Activated B cell treated with CpG ODN at 0.5 μM for 24 hours (primary cell): ENCODE measurements around the gene MAML2. TPM values are rescaled to one million over a fixed set of nuclear protein-coding genes. Genes with fewer than 3 reads are reported as not detected.

ENCODE experiments used
- ATAC-seq: fragments of 200-7000 bp; cut with Tn5 transposase; one replicate; pipeline ENCODE4 v1.10.0; 2021; ENCODE audit warnings: low read depth, mild to moderate bottlenecking, moderate library complexity
- CTCF ChIA-PET: fragments of 350-600 bp; sonication (Branson Sonifier 250); formaldehyde crosslinking; loops from one replicate; lab custom pipeline; 2021; ENCODE audit warnings: antibody characterized with exemption; lab: Charles Lee
- POLR2A ChIA-PET: fragments of 350-600 bp; sonication (Branson Sonifier 250); formaldehyde crosslinking; loops from one replicate; lab custom pipeline; 2021; ENCODE audit warnings: antibody characterized with exemption; lab: Charles Lee
- DNase-seq: peaks from one replicate; pipeline ENCODE4 v3.0.0; 2022
- H3K27ac Mint-ChIP-seq: one replicate; pipeline ENCODE4 v1.8.0; 2020; ENCODE audit warnings: mixed read lengths
- H3K27me3 Mint-ChIP-seq: one replicate; pipeline ENCODE4 v1.8.0; 2021; ENCODE audit warnings: mixed read lengths
- H3K36me3 Mint-ChIP-seq: one replicate; pipeline ENCODE4 v1.8.0; 2021; ENCODE audit warnings: low read depth, mixed read lengths
- H3K4me1 Mint-ChIP-seq: one replicate; pipeline ENCODE4 v1.8.0; 2021; ENCODE audit warnings: mixed read lengths
- H3K4me3 Mint-ChIP-seq: one replicate; pipeline ENCODE4 v1.8.0; 2020; ENCODE audit warnings: mild to moderate bottlenecking, mixed read lengths
- H3K9me3 Mint-ChIP-seq: one replicate; pipeline ENCODE4 v1.8.0; 2020; ENCODE audit warnings: mixed read lengths
- intact Hi-C: fragments of 100-400 bp; cut with micrococcal nuclease; formaldehyde crosslinking; loops from one replicate; pipeline ENCODE4 v1.15.1; 2024
- total RNA-seq: library from RNA; stranded (reverse); gene quantifications from 2 replicates; pipeline ENCODE4 v1.2.3, GENCODE V29; 2022
- TF ChIP-seq, protein P1 (sequence below): fragments of 200-600 bp; IDR thresholded peaks from one replicate; pipeline ENCODE4 v1.8.0; 2022; ENCODE audit warnings: antibody characterized with exemption, mild to moderate bottlenecking

MAML2 gene
- total RNA-seq, 1 donor from 2014 or later, result 24.8 TPM

DNA sequence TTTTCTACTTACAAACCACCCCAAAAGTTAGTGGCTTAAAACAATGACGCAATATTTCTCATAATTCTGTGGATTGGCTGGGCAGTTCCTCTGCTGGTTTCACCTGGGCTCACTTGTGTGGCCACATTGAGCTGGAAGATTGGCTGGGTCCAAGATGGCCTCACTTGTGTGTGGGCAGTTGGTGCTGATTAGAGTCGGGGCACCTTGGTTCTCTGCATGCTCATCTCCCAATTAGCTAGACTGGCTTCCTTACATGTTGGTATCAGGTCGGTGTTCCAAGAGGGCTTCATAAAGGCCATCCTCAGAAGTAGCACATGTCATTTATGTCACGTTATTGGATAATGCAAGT is 12.5 kb downstream of the MAML2 start:
- ATAC-seq (no peak), DNase-seq (no peak)
- H3K27me3 Mint-ChIP-seq, result no peaks in the 10 kb centered on the region
- ChIA-PET CTCF (interaction anchor here (0.6 kb wide), 1 partner anchor 94 kb away, joined by 4 read pairs; no protein-coding TSS in a partner anchor), POLR2A (interaction anchor here (1.4 kb wide), 1 partner anchor 63 kb away, joined by 3 read pairs; no protein-coding TSS in a partner anchor)
- TF ChIP-seq, protein P1, sequence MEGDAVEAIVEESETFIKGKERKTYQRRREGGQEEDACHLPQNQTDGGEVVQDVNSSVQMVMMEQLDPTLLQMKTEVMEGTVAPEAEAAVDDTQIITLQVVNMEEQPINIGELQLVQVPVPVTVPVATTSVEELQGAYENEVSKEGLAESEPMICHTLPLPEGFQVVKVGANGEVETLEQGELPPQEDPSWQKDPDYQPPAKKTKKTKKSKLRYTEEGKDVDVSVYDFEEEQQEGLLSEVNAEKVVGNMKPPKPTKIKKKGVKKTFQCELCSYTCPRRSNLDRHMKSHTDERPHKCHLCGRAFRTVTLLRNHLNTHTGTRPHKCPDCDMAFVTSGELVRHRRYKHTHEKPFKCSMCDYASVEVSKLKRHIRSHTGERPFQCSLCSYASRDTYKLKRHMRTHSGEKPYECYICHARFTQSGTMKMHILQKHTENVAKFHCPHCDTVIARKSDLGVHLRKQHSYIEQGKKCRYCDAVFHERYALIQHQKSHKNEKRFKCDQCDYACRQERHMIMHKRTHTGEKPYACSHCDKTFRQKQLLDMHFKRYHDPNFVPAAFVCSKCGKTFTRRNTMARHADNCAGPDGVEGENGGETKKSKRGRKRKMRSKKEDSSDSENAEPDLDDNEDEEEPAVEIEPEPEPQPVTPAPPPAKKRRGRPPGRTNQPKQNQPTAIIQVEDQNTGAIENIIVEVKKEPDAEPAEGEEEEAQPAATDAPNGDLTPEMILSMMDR, result no peak
- no peak overlapping the region for H3K4me3 Mint-ChIP-seq
- peaks cover 45% of the 10 kb centered on the region for H3K4me1 Mint-ChIP-seq
- no peak overlapping the region for H3K27ac Mint-ChIP-seq
- intact Hi-C loops, result no loop called here
- H3K36me3 Mint-ChIP-seq, result peaks cover 21% of the 10 kb centered on the region
- no peaks in the 10 kb centered on the region for H3K9me3 Mint-ChIP-seq

DNA sequence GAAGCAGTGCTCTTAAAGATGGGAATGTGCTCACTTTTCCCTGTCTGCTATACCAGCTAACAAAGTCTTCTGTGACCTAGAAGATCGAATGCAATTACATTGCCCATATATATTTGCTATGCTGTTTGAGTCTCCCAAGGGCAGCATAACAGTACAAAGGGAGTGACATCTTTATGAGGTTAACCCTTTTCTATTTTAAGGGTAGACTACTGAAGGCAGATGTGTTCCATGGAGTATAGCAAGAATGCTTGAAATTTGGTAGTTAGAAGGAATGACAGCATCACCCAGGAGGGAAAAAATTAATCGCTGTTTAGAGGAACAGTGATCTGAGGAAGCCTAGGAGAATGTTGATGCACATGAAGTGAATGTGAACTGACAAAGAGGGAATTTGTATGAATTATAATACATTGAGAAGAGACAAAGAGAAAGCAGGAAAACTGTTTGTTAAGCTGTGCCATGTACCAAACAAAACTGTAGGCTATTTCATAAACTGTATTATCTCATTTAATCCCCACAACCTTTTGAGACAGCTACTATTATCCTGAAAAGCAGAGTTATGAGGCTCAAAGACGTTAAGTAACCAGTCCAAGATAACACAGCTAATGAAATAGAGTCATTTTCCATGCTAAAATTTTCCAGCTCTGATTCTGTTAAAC is 13.0 kb downstream of the MAML2 start:
- no peak overlapping the region for H3K4me3 Mint-ChIP-seq

DNA sequence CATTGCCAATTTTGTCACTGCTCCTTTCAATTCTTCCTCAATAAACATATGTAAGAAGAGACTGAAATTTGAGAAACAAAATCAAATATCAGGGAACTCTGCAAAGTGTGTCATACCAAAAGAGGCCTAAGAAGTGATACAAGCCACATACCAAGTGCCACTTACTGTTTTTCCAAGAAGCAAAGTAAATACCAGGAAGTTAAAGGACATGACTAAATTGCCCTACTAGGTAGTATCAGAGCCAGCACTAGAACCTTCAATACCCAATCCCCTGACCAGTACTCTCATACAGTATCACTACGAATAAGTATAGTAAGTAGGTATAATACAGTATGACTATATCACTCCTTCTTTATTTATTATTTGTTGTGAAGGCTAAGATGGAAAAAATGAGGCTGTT is 13.6 kb downstream of the MAML2 start:
- H3K4me1 Mint-ChIP-seq, result peaks cover 43% of the 10 kb centered on the region
- peaks cover 13% of the 10 kb centered on the region for H3K36me3 Mint-ChIP-seq

More for the DNA sequence above, 13.0 kb downstream of the MAML2 start:
- Mint-ChIP-seq H3K27ac (no peak overlapping the region), H3K4me1 (peaks cover 45% of the 10 kb centered on the region), H3K27me3 (no peaks in the 10 kb centered on the region), H3K36me3 (peaks cover 19% of the 10 kb centered on the region), H3K9me3 (no peaks in the 10 kb centered on the region)
- intact Hi-C loops, result no loop called here
- DNase-seq (no peak), ATAC-seq (no peak)
- ChIA-PET POLR2A (interaction anchor here (0.5 to 1.4 kb wide), 2 partner anchors 62 to 298 kb away, joined by 3 read pairs; no protein-coding TSS in a partner anchor), CTCF (interaction anchor here (0.6 kb wide), 1 partner anchor 95 kb away, joined by 4 read pairs; no protein-coding TSS in a partner anchor)
- TF ChIP-seq, protein P1, result no peak

DNA sequence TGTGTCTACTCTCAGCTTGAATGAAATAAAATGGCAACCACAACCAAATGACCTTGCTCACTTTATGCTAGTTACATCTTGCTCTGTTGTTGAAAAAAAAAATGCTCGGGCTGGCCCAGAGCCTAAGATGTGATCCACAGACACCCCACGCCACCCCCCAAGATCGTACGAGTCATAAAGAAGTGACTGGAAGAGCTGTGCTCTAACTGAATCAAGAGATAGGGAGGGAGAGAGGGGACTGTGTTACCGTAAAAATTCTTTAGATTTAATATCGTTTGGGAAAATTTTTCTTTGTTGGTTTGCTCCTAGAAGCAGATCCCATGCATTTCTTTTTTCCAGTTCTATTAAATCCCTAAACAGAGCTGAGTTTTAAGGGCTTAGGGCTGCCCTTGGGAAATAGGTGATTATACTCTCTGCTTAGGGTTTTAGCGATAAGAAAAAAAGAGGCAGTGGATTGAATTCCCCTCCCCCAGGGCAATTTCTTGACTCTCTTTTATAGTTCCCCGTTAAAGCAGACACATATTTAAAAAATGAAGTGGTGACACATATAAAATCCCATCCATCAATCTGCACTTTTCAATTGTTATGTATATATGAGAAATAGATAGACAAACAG is 14.5 kb downstream of the MAML2 start:
- ATAC-seq, result no peak
- ChIA-PET CTCF (no interaction called here), POLR2A (interaction anchor here (0.5 to 0.7 kb wide), 2 partner anchors 12 to 294 kb away, joined by 3 to 5 read pairs; no protein-coding TSS in a partner anchor)
- Mint-ChIP-seq H3K27ac (no peak overlapping the region), H3K9me3 (no peaks in the 10 kb centered on the region), H3K4me3 (no peak overlapping the region), H3K4me1 (peaks cover 42% of the 10 kb centered on the region), H3K36me3 (peaks cover 18% of the 10 kb centered on the region), H3K27me3 (no peaks in the 10 kb centered on the region)
- intact Hi-C loops, result no loop called here
- DNase-seq, result no peak
- TF ChIP-seq, protein P1, result no peak

More for the DNA sequence above, 13.6 kb downstream of the MAML2 start:
- Mint-ChIP-seq H3K27ac (no peak overlapping the region), H3K9me3 (no peaks in the 10 kb centered on the region), H3K27me3 (no peaks in the 10 kb centered on the region), H3K4me3 (no peak overlapping the region)
- ChIA-PET POLR2A (interaction anchor here (1.4 kb wide), 1 partner anchor 62 kb away, joined by 3 read pairs; no protein-coding TSS in a partner anchor), CTCF (no interaction called here)
- no peak for ATAC-seq
- DNase-seq, result no peak
- intact Hi-C loops, result no loop called here
- TF ChIP-seq, protein P1, result no peak

DNA sequence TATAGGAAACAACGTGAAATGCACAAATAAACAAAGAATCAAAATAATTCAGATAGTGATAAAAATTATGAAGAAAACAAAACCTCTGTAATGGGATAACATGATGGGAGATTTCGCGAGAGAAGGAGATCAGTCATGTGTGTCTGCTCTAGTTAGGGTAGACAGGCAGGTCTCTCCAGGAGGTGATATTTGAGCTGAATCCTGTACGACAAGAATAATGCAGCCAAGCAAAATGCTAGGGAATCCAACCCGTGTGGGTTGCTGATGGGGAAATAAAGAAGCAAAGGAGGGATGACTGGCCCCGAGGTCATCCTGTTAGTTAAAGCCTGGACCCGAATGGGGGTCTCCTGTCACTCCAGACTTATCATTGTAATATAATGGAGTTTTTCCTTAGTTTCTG is 16.0 kb downstream of the MAML2 start:
- no peak overlapping the region for H3K27ac Mint-ChIP-seq
- H3K27me3 Mint-ChIP-seq, result no peaks in the 10 kb centered on the region
- ATAC-seq (no peak), DNase-seq (no peak)
- no peak overlapping the region for H3K4me3 Mint-ChIP-seq
- peaks cover 28% of the 10 kb centered on the region for H3K36me3 Mint-ChIP-seq
- peaks cover 32% of the 10 kb centered on the region for H3K4me1 Mint-ChIP-seq
- TF ChIP-seq, protein P1, result no peak
- ChIA-PET CTCF (interaction anchor here (1.1 to 1.6 kb wide), 2 partner anchors 12 to 15 kb away, joined by 3 to 5 read pairs; partner anchors contain the start of gene MAML2), POLR2A (no interaction called here)
- H3K9me3 Mint-ChIP-seq, result no peaks in the 10 kb centered on the region
- intact Hi-C loops, result no loop called here
